Measurements from ENCODE around the gene VMP1. TPM values are rescaled to one million over a fixed set of nuclear protein-coding genes. Genes with fewer than 3 reads are reported as not detected.
A peak's percentile ranks its signal among the peaks of the same experiment; 100 is the strongest.
"Not testable (repeated sequence)": the region's sequence is repeated elsewhere in the genome, so short reads cannot be mapped to it uniquely, and the experiment has no call there.

VMP1 gene
- total and polyA plus RNA-seq, 2 donors from 2014 or later: 96.4 to 338 TPM

DNA sequence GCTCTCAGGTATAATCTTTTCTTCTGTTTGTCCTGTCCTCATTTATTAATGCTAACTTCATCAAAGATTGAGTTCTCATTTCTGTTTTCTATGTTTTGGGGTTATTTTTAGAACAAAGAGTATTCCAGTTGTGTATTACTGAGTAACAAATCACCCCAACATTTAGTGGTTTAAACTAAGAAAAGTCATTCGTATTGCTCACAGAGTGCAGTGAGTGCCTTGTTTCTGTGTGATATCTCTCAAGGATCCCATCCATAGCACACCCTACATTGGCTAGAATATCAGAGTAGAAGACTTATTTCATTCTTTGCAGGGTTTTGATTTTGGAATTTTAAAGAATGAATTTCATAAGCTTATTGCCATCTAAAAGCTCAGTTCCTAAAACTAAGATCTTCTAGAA lies 72.1 kb downstream of the VMP1 start:
- TF ChIP-seq, protein P1, sequence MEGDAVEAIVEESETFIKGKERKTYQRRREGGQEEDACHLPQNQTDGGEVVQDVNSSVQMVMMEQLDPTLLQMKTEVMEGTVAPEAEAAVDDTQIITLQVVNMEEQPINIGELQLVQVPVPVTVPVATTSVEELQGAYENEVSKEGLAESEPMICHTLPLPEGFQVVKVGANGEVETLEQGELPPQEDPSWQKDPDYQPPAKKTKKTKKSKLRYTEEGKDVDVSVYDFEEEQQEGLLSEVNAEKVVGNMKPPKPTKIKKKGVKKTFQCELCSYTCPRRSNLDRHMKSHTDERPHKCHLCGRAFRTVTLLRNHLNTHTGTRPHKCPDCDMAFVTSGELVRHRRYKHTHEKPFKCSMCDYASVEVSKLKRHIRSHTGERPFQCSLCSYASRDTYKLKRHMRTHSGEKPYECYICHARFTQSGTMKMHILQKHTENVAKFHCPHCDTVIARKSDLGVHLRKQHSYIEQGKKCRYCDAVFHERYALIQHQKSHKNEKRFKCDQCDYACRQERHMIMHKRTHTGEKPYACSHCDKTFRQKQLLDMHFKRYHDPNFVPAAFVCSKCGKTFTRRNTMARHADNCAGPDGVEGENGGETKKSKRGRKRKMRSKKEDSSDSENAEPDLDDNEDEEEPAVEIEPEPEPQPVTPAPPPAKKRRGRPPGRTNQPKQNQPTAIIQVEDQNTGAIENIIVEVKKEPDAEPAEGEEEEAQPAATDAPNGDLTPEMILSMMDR (IDR thresholded peaks at IDR 0.05; ENCODE audit: borderline replicate concordance, extremely low read depth, insufficient read depth): no peak

DNA sequence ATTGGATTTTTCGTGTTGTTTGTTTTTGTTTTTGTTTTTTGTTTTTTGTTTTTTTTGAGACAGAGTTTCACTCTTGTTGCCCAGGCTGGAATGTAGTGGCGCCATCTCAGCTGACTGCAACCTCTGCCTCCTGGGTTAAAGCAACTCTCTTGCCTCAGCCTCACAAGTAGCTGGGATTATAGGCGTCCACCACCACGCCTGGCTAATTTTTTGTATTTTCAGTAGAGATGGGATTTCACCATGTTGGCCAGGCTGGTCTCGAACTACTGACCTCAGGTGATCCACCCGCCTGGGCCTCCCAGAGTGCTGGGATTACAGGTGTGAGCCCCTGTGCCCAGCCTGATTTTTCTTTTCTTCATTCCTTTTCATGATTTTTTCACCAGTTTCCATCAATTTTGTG lies 73.1 kb downstream of the VMP1 start:
- H3K36me3 ChIP-seq (ENCODE audit: control insufficient read depth in 2 of 3, insufficient read depth in 3 of 3, low read length in 3 of 3); H3K9ac ChIP-seq (ENCODE audit: low read length in 3 of 3); H3K9me3 ChIP-seq (ENCODE audit: control insufficient read depth in 2 of 3, insufficient read depth in 1 of 3, low read length in 3 of 3); DNase-seq; H3K4me3 ChIP-seq (ENCODE audit: low read length in 3 of 3); H3K27me3 ChIP-seq (ENCODE audit: control insufficient read depth, insufficient read depth, low read length); H3K27ac ChIP-seq (ENCODE audit: low read depth in 2 of 2, low read length in 2 of 2); H3K4me1 ChIP-seq (ENCODE audit: control insufficient read depth in 2 of 3, insufficient read depth in 2 of 3, low read depth in 1 of 3, low read length in 3 of 3); intact Hi-C loops (cut with DNase I); FAIRE-seq: not testable (repeated sequence)

More for the DNA sequence above, 72.1 kb downstream of the VMP1 start:
- Histone ChIP-seq H3K9ac (ENCODE audit: low read length in 3 of 3) (no peak overlapping the region), H3K27me3 (ENCODE audit: control insufficient read depth, insufficient read depth, low read length) (no peaks in the 10 kb centered on the region), H3K4me3 (ENCODE audit: low read length in 3 of 3) (no peak overlapping the region), H3K36me3 (ENCODE audit: control insufficient read depth in 2 of 3, insufficient read depth in 3 of 3, low read length in 3 of 3) (peaks cover 0 to 7% (median 3%) of the 10 kb centered on the region in 3 donors), H3K4me1 (ENCODE audit: control insufficient read depth in 2 of 3, insufficient read depth in 2 of 3, low read depth in 1 of 3, low read length in 3 of 3) (peaks cover 0 to 2% (median 0%) of the 10 kb centered on the region in 3 donors), H3K27ac (ENCODE audit: low read depth in 2 of 2, low read length in 2 of 2) (no peak overlapping the region), H3K9me3 (ENCODE audit: control insufficient read depth in 2 of 3, insufficient read depth in 1 of 3, low read length in 3 of 3) (no peaks in the 10 kb centered on the region)
- DNase-seq (no peak), FAIRE-seq (no peak)
- intact Hi-C loops (cut with DNase I): no loop called here

DNA sequence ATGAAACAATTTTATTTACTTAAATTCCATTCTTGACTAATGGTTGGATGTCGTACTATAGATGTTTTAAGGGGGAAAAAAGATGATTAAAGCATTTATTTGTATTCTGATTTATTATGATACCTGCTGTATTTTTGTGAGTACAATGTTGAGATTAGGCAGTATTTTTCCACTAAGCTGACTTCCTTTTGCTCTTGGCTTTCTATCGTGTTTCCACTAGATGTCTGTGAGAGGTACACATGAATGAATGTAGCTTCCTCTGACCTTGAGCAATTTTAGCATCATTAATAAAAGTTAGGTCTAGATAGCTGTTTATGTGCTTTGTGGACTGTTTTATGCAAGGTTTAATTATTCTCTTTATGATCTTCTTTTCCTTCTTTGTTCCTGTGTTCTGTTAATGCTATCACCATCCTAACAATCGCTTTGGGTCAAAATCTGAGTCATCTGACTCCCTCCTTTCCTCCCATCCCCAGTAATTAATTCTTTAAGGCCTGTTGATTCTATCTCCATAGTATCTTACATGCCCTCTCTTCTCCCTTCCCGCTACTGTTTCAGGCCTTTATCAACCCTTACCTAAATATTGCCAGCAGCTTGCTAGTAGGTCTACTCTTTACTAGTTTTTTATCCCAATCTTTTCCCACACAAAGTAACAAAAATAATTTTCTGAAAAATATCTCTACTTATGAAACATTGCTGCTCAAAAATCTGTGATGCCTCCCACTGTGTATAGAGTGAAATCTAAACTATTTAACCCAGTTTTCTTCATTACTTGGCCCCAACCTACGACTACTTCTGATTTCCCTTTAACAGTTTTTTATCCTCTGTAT lies 76.0 kb downstream of the VMP1 start:
- H3K9me3 ChIP-seq (ENCODE audit: control insufficient read depth in 2 of 3, insufficient read depth in 1 of 3, low read length in 3 of 3): no peaks in the 10 kb centered on the region
- peaks cover 0 to 4% (median 0%) of the 10 kb centered on the region in 3 donors for H3K36me3 ChIP-seq (ENCODE audit: control insufficient read depth in 2 of 3, insufficient read depth in 3 of 3, low read length in 3 of 3)
- H3K4me1 ChIP-seq (ENCODE audit: control insufficient read depth in 2 of 3, insufficient read depth in 2 of 3, low read depth in 1 of 3, low read length in 3 of 3): peaks cover 0 to 9% (median 6%) of the 10 kb centered on the region in 3 donors
- DNase-seq (no peak), FAIRE-seq (no peak)
- no peak overlapping the region for H3K4me3 ChIP-seq (ENCODE audit: low read length in 3 of 3)
- TF ChIP-seq, protein P1 (IDR thresholded peaks at IDR 0.05; ENCODE audit: borderline replicate concordance, extremely low read depth, insufficient read depth): no peak
- H3K27me3 ChIP-seq (ENCODE audit: control insufficient read depth, insufficient read depth, low read length): no peaks in the 10 kb centered on the region
- intact Hi-C loops (cut with DNase I): no loop called here
- peak overlapping the region; percentile 71 to 79 for H3K27ac ChIP-seq (ENCODE audit: low read depth in 2 of 2, low read length in 2 of 2)
- H3K9ac ChIP-seq (ENCODE audit: low read length in 3 of 3): peak overlapping the region in 1 of 3 donors; percentile 4

DNA sequence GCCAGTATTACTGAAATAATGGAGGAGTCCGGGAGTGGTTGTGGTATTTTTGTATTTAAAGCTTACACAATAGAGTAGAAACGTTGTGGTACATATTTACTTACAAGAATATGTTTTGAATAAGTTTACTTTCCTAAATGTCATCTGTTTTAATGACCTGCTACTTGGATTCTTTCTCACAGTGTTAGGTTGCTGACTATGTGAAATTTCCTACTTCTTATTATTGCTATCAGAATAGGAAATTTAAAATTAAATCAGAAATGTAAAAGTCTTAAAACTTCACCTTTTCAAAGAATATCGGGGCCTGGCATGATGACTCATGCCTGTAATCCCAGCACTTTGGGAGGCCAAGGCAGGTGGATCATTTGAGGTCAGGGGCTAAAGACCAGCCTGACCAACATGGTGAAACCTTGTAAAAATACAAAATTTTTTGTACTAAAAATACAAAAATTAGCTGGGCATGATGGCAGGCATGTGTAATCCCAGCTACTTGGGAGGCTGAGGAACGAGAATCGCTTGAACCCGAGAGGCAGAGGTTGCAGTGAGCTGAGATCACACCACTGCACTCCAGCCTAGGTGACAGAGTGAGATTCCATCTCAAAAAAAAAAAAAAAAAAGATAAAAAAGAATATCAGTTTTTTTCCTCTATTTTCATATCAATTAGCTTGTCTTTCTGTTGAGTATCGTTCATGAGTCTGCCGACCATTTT lies 77.8 kb downstream of the VMP1 start:
- intact Hi-C loops (cut with DNase I): no loop called here
- TF ChIP-seq, protein P1 (IDR thresholded peaks at IDR 0.05; ENCODE audit: borderline replicate concordance, extremely low read depth, insufficient read depth): no peak
- H3K4me3 ChIP-seq (ENCODE audit: low read length in 3 of 3): no peak overlapping the region
- no peaks in the 10 kb centered on the region for H3K27me3 ChIP-seq (ENCODE audit: control insufficient read depth, insufficient read depth, low read length)
- H3K27ac ChIP-seq (ENCODE audit: low read depth in 2 of 2, low read length in 2 of 2): peak overlapping the region in 1 of 2 donors; percentile 81
- no peaks in the 10 kb centered on the region for H3K9me3 ChIP-seq (ENCODE audit: control insufficient read depth in 2 of 3, insufficient read depth in 1 of 3, low read length in 3 of 3)
- DNase-seq (no peak), FAIRE-seq (no peak)
- H3K4me1 ChIP-seq (ENCODE audit: control insufficient read depth in 2 of 3, insufficient read depth in 2 of 3, low read depth in 1 of 3, low read length in 3 of 3): peaks cover 0 to 9% (median 6%) of the 10 kb centered on the region in 3 donors
- H3K36me3 ChIP-seq (ENCODE audit: control insufficient read depth in 2 of 3, insufficient read depth in 3 of 3, low read length in 3 of 3): no peaks in the 10 kb centered on the region
- no peak overlapping the region for H3K9ac ChIP-seq (ENCODE audit: low read length in 3 of 3)

Measured in kidney (tissue), 14 donors.